Measurements from ENCODE around the gene PLEKHG7.

PLEKHG7 gene

DNA sequence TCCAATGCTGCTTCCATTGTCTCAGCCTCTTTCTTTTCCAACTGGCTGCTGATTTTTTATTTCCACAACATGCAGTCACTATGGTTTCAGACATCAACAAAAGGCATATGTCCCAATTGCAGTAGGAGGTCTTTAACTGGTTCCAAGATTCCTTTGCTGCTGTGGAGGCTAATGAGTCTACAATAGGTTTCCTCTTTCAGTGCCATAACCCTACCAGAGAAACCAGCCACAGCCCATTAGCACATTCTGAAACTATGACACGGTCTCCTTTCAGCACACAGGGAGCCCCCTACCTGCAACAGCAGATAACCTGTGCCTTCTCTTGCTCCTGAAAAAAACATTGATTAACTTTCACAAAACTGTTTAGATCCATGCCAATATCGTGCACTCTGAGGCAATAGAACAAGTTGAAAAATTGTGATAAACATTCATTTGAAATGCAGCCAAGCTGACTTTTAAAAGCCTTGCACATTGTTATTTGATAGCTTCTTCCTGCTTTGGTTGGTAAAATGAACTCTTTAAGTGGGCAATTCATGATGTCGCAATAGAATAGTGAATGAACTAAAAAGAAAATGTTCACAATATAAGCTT is 32.4 kb downstream of the PLEKHG7 start:
- TF ChIP-seq, protein P1, sequence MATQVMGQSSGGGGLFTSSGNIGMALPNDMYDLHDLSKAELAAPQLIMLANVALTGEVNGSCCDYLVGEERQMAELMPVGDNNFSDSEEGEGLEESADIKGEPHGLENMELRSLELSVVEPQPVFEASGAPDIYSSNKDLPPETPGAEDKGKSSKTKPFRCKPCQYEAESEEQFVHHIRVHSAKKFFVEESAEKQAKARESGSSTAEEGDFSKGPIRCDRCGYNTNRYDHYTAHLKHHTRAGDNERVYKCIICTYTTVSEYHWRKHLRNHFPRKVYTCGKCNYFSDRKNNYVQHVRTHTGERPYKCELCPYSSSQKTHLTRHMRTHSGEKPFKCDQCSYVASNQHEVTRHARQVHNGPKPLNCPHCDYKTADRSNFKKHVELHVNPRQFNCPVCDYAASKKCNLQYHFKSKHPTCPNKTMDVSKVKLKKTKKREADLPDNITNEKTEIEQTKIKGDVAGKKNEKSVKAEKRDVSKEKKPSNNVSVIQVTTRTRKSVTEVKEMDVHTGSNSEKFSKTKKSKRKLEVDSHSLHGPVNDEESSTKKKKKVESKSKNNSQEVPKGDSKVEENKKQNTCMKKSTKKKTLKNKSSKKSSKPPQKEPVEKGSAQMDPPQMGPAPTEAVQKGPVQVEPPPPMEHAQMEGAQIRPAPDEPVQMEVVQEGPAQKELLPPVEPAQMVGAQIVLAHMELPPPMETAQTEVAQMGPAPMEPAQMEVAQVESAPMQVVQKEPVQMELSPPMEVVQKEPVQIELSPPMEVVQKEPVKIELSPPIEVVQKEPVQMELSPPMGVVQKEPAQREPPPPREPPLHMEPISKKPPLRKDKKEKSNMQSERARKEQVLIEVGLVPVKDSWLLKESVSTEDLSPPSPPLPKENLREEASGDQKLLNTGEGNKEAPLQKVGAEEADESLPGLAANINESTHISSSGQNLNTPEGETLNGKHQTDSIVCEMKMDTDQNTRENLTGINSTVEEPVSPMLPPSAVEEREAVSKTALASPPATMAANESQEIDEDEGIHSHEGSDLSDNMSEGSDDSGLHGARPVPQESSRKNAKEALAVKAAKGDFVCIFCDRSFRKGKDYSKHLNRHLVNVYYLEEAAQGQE (IDR thresholded peaks at IDR 0.05; ENCODE audit: insufficient read depth in 1 of 2, low read depth in 2 of 2, low read length in 2 of 2): no peak
- TF ChIP-seq SIN3A (IDR thresholded peaks at IDR 0.05; ENCODE audit: borderline replicate concordance, insufficient read depth, low read length): no peak
- no peak for TF ChIP-seq TAF1 (IDR thresholded peaks at IDR 0.05; ENCODE audit: borderline replicate concordance, insufficient read depth, low read length)
- no peak for TF ChIP-seq POLR2AphosphoS5 (IDR thresholded peaks at IDR 0.05; ENCODE audit: low read depth, low read length)
- TF ChIP-seq FOXP2 (optimal IDR thresholded peaks at IDR 0.05; ENCODE audit: borderline replicate concordance, extremely low read depth, extremely low read length, insufficient read depth): no peak

DNA sequence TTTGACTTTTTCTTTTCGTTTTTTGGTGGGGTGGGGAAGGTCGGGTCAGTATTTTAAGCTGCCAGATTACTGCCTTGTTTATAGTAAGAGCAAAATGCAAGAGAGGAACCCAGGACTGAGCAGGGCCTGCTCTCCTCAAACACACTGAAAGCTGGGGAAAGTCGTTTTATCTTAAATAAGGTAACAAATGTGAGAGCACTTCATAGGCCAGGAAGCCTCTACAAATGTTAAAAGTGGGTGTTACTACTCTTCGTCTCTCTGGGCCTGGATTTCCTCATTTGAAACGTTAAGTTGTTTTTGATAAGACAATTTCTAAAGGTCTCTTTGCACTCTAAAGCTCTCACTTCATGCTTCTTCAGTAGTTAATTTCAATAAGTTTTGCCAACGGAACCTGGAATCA is 33.8 kb downstream of the PLEKHG7 start:
- TF ChIP-seq, protein P1 (IDR thresholded peaks at IDR 0.05; ENCODE audit: insufficient read depth in 1 of 2, low read depth in 2 of 2, low read length in 2 of 2): no peak
- TF ChIP-seq TAF1 (IDR thresholded peaks at IDR 0.05; ENCODE audit: borderline replicate concordance, insufficient read depth, low read length) (no peak), SIN3A (IDR thresholded peaks at IDR 0.05; ENCODE audit: borderline replicate concordance, insufficient read depth, low read length) (no peak), FOXP2 (optimal IDR thresholded peaks at IDR 0.05; ENCODE audit: borderline replicate concordance, extremely low read depth, extremely low read length, insufficient read depth) (no peak), POLR2AphosphoS5 (IDR thresholded peaks at IDR 0.05; ENCODE audit: low read depth, low read length) (no peak)

DNA sequence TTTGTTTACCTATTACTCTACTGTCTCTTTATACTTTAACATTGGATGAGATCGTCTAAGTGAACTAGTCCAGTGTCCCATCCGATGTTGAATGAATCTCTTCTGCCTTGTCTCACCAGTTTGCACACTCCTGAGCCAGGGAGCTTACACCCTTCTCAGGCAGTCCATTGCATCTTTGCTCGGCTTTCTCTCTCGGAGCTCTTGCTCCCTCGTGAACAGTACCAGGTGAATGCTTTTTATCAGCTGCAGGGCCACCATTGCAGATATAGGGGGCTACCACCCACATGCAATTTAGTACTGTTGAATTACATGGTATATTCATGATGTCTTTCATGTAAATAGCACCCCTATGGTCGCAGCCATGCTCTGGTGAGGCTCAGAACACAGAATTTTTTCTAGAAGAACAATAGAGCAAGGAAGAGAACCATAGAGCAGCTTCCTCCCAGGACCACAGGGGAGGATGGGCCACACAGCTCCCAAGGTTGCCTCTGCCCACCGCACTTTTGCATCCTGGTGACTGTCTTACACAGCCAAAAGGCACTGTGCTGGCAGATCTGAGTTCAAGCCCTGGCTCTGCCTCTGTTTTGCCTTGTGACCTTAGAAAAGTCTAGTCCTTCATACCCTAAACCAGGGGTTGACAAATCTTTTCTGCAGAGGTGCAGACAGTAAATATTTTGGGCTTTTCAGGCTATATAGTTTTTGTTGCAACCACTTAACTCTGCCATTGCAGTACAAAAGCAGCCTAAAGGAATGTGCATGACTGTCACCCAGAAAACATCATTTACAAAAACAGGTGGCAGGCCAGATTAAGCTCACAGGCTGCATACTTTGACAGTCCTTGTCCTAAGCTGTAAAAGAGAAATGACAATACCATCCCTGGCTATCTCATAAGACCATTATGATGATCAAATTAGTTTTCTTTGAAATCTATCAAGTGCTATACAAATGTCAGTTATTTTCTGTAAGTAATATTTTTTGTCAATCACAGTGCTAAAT is 35.4 kb downstream of the PLEKHG7 start:
- TF ChIP-seq, protein P1 (IDR thresholded peaks at IDR 0.05; ENCODE audit: insufficient read depth in 1 of 2, low read depth in 2 of 2, low read length in 2 of 2): no peak
- TF ChIP-seq FOXP2 (optimal IDR thresholded peaks at IDR 0.05; ENCODE audit: borderline replicate concordance, extremely low read depth, extremely low read length, insufficient read depth): no peak
- no peak for TF ChIP-seq SIN3A (IDR thresholded peaks at IDR 0.05; ENCODE audit: borderline replicate concordance, insufficient read depth, low read length)
- no peak for TF ChIP-seq TAF1 (IDR thresholded peaks at IDR 0.05; ENCODE audit: borderline replicate concordance, insufficient read depth, low read length)
- no peak for TF ChIP-seq POLR2AphosphoS5 (IDR thresholded peaks at IDR 0.05; ENCODE audit: low read depth, low read length)

DNA sequence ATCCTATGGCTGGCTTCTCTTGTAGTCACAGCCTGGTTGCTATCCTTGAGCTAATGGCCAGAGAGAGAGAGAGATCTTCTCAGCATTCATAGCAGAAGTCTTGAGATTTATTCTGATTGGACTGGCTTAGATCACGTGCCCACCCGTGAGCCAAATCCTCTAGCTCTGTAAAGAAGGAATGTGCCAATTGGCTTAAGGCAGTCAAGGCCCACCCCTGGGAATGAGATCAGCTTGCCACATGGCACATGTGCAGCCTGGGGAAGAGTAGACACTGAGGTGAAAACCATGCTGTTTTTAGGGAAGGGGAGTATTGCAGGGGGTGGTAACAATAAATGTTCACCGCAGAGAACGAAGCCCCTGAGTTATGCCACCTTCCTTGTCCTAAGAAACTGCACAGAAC is 36.3 kb downstream of the PLEKHG7 start:
- no peak for TF ChIP-seq SIN3A (IDR thresholded peaks at IDR 0.05; ENCODE audit: borderline replicate concordance, insufficient read depth, low read length)
- TF ChIP-seq, protein P1 (IDR thresholded peaks at IDR 0.05; ENCODE audit: insufficient read depth in 1 of 2, low read depth in 2 of 2, low read length in 2 of 2): no peak
- no peak for TF ChIP-seq FOXP2 (optimal IDR thresholded peaks at IDR 0.05; ENCODE audit: borderline replicate concordance, extremely low read depth, extremely low read length, insufficient read depth)
- TF ChIP-seq TAF1 (IDR thresholded peaks at IDR 0.05; ENCODE audit: borderline replicate concordance, insufficient read depth, low read length): no peak
- no peak for TF ChIP-seq POLR2AphosphoS5 (IDR thresholded peaks at IDR 0.05; ENCODE audit: low read depth, low read length)
